NCI-H1417 (cell line): ENCODE data around the gene GALNT12.
A peak's percentile ranks its signal among the peaks of the same experiment; 100 is the strongest.

ENCODE experiments used
- DNase-seq, 3 experiments: peaks; one replicate each; lab custom pipeline; 2025; lab: John Stamatoyannopoulos, UW

GALNT12 gene, protein sequence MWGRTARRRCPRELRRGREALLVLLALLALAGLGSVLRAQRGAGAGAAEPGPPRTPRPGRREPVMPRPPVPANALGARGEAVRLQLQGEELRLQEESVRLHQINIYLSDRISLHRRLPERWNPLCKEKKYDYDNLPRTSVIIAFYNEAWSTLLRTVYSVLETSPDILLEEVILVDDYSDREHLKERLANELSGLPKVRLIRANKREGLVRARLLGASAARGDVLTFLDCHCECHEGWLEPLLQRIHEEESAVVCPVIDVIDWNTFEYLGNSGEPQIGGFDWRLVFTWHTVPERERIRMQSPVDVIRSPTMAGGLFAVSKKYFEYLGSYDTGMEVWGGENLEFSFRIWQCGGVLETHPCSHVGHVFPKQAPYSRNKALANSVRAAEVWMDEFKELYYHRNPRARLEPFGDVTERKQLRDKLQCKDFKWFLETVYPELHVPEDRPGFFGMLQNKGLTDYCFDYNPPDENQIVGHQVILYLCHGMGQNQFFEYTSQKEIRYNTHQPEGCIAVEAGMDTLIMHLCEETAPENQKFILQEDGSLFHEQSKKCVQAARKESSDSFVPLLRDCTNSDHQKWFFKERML

DNA sequence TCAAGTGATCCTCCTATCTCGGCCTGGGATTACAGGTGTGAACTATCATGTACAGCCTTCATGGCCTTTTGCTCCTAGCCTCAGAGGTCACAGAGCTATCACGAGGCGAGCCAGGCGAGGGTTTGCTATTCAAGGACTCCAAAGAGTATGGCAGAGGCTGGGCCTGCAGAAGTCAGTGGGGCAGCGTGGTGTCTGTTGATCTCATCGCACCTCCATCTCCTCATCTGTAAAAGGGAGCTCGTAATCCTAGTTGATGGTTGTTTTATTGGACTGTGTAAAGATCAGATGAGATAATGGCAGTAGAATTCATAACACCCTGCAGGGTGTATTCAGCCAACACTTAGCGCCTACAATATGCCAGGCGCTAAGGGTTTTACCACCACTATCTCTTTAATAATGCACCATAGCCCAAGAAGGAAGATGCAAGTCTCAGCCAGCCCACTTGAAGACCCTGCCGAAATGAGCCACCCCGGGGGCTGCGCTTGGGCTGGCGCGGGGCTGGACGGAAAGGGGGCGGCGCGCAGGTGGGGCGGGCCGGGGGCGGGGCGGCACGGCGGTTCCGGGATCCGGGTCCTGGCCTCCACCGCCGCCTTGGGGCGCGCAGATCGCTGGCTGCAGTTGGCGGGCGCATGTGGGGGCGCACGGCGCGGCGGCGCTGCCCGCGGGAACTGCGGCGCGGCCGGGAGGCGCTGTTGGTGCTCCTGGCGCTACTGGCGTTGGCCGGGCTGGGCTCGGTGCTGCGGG lies at the start of gene GALNT12:
GALNT12 (plus strand) TSS at position 601 of the 744 bp plus-strand sequence; CDS start at position 630, 29 bp downstream.
- peak in 2 of 3 experiments; percentile 68 to 71 for DNase-seq

DNA sequence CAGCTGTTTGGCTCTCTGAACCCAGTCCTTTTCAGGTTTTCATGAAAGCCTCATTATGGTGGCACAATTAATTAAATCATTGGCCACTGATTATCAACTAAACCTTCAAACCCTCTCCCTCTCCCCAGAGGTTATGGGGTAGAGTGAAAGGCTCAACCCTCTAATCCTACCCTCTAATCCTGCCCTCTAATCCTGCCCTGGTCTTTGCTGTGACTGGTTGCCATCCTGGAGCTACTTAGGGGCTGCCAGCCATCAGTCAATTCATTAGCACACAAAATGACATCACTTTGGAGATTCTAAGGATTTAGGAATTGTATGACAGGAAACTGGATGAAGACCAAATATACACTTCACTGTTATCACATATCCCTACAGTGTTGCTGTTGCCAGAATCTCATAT lies 47.2 kb upstream of the GALNT12 start:
- no peak for DNase-seq

DNA sequence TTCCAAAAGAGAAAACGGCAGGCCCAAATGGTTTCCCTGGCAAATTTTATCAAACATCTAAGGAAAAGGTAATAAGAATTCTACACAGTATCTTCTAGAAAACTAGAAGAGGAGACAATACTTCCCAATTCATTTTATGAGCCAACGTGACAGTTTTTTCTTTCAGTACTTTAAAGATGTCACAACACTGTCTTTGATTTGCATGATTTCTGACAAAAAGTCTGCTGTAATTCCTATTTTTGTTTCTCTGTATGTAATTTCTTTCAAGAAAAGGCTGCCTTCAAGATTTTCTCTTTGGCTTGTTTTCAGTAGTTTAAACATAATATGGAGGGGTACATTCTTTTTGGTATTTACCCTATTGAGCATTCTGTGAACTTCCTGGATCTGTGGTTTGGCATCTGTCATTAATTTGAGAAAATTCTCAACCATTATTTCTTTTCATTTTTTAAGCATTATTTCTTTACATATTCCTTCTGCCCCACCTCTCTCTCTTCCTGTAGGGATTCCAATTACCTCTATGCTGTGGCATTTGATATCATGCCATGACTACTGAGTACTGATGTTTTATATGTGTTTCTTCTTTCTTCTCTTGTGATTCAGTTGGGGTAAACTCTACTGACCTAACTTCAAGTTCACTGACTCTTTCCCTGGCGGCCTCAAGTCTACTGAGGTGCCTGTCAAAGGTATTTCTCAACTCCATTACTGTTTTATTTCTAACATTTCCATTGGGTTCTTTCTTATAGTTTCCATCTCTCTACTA lies 43.3 kb upstream of the GALNT12 start:
- no peak for DNase-seq

DNA sequence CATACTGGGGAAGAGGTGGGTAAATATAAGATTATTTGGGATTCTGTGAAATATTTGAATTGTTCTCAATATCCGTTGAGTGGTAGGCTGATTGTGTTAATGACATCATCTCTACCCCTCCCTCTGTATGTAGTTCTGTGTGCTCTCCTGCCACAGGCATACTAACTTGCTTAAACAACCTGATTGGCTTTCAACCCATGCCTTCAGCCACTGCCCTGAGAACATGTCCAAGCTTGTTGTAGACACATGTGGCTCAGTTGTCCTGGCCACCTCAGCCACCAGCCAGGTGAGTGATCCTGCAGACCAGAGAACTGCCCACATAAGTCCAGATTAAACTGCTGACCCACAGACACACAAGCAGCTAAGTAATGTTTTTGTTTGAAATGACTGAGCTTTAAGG lies 42.2 kb upstream of the GALNT12 start:
- no peak for DNase-seq

DNA sequence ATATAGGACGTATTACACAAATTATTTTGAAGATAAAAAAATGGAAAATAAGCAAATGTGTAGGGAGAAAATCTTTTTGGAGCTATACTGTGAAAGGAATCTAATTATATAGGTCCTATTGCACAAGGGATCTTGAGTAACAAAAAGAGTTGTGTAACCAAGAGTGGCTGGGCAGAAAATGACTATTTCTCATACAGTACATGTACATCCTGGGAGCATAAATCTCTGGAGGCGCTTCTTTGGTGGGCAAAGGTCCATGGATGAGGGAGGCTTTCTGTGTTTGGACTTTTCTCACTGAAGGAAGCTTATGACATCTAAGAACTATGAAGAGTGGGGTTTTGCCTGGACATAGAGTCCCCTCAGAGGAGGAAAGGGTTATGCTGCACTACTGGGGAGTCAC lies 40.9 kb upstream of the GALNT12 start:
- DNase-seq: no peak

DNA sequence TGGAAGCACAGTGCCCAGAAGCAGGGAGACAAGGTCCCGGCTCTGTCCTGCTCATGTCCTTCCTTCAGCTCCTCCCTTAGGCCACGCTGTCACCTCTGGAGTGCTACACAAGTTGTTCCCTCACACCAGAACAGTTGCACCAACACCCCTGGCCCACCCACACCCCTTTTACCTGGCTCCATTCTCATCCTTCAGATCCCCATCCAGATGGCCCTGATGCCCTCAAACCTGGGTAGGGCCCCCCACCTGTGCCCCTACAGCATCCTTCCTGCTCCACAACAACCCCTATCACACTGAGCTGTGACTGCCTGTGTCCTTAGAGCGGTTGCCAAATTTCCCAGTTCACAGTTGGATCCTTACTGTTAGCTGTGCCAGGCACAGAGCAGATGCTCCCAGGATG lies 40.3 kb upstream of the GALNT12 start:
- no peak for DNase-seq

DNA sequence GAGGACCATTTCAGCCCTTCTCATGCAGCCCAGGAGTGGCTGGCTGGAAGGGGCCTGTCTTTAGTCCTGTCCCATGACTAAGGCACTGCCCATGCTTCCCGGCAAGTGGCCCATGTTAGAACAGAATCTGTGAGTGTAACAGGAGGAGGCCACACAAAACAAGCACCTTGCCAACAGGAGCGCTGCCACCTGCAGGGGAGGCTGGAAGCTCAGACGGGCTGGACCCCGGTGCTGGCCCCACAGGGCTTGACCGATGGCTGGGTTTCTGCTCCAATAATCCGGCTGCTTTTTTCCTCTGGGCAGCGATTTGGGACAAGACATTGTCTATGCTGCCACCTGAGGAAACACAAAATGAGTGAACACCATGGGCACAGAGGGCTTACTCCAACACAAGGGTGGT lies 39.6 kb upstream of the GALNT12 start:
- no peak for DNase-seq

DNA sequence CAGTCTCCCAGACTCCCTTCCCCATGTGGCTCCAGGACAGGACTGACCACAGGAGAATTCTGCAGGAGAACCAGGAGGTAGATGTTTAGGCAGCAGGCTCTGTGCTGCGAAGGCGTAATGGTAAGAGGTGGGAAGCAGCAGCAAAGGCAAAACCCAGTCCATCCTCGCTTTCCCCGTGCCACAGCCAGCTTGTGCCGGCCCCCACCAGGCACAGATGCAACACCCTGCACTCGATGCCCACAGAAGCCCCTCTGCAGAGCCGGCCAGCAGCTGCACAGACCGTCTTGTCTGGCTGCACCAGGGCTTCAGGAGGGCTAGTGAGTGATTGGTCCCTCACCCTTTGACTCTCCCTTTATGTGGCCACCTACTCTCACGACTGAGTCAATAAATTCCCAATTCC lies 39.1 kb upstream of the GALNT12 start:
- no peak for DNase-seq

DNA sequence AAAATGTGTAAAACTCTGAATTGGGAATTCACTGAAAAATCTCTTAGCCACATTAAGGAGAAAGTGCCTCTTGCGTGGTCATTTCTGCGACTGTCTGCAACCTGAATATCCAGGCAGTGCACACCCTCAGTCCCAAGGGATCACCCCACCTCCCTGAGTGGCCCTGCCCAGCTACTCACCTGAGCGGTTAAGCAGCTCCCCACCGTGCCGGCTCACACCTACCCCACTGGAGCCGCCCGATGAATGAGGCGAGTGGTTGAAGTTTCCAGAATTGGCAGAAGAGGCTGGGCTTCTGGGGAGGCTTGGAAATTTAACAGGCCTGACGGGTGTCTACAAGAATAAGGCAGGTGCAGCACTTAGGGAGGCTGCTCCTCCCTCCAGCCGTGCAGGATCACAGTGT lies 36.8 kb upstream of the GALNT12 start:
- DNase-seq: no peak

DNA sequence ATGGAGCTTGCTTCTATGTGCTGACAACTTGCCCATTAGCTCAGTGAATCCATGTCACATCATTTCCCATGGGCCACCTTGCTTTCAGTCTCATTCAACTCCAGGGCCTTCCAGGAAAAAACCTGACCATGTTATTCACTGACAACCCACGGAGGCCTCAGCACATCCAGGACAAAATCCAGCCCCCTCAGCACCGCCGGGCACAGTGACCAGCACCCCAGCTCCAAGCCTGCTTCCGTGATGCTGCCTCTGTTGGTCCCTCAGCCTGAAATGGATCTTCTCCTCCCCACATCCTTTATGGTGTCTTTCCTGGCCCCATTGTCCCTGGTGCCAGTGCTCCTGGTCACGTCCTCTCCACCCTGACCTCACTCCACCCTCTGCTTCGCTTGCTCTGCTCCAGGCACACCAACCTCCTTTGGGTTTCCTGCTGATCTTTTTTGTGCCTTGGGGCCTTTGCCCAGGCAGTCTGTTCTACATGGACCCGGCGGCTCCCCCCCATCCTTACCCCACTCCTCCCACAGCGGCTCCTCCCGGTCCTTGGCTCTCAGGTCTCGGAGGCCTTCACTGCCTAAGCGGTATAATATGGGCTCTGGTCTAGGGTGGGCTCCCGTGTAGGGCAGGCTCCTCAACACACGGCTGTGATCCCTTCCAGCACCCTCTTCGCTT lies 36.1 kb upstream of the GALNT12 start:
- no peak for DNase-seq

DNA sequence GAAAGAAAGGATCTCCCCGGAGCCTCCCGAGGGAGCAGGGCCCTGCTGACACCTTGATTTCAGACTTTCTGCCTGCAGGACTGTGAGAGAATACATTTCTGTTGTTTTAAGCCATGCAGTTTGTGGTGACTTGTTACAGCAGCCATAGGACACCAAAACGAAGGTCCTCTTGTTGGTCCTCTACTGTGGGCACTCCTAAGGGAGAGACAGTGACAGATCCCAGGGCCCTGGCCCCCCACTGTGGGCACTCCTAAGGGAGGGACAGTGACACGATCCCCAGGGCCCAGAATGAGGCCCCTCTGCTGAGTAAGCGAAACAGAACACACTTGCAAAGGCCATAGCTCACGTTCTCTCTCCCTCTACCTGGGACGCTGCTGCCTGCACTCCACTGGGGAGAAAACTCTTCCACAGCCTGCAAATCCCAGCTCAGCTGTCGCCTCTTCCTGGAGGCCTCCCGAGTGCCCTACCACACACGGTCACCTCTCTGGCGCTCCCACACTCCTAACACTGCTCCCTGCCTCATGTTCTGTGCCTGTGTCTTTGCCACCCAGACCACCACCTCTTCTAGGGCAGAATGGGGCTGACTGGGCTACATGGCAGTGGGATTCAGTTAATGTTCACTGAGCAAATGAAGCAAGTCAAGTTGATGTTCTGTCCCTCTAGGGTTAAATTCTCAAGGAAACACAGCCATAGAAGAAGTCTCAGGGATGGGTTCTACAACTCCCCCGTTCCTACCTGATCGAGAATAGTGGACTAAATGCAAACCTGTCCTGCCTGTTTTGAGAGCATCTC lies 34.9 kb upstream of the GALNT12 start:
- no peak for DNase-seq

DNA sequence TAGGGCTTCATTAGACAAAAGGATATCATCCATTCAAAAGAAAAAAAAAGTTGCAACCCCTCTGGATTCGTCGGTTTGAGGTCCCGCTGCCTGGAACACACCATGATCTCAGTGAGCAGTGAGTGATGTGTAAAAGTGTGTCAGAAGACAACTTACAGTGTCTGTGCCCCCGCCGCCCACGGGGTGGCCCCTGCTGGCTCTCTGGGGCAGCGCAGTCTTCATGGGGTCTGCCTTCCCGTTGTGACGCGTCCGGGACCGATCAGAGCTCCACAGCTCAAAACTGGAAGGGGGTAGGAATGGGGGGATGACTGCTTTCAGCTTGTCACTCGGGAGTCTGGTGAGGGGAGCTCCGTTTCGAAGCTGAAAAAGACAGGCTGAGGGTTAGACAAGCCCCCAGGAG lies 33.7 kb upstream of the GALNT12 start:
- DNase-seq: no peak

DNA sequence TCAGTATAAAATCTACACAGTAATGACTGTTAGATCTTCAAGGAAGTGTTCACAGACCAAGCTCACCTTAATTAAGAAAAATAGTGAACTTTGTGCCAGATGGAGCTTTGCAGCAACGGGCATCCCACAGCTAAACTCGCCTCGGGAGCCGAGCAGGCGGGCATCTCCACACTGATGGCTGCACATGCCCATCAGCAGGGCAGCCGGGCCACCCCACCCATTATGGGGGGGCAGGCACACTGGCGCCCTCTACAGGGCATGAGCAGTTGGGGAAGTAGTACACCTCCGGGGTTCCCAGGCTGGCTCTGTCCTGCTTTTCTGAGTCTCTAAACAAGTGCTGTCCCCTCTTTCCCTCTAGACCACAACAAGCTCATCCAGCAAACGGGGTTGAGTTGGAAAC lies 32.7 kb upstream of the GALNT12 start:
- no peak for DNase-seq

DNA sequence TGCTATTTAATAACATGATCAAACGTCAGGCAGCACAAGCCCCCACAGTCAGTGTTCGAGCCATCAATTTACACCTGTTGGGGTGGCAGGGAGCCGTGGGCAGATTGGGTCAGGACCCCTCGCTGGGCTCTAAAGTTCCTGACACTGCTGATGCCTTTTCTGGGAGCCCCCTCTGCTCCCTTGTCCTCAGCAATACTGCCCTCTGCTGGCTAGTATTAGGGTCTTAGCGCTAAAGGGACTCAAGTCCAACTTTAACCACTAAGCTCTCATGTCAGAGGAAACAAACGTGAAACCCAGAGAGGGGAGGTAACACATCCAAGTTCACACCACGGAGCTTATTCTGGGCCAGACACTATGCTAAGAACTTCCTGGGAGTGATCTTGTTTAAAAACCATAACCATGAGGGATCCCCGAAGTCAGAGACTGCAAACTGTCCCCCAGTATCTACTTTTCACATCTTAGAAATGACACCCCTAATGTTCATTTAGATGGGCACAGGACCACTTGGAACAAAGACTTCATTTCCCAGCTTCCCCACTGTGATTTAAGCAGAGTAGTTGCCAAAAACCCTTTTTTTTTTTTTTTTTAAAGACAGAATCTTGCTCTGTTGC lies 31.5 kb upstream of the GALNT12 start:
- DNase-seq: peak; percentile 34 to 73 (median 45)

DNA sequence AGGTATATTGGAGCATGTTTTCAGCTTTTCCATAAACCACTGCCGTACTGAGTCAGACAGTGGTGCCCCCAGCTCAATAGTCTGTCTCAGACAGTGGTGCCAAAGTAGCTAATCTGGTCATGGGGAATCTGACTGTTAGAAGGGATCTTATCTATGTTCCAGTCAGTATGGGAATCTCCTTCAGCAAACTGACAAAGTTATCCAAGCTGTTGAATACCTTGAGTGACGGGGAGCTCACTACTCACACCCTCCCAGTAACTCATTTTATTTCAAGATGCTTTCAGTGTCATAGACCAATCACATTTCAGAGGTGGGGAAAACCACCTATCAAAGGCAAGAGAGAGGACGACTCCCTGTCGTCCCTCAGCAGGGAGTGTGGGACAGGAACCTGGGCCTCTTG lies 29.9 kb upstream of the GALNT12 start:
- DNase-seq: no peak

DNA sequence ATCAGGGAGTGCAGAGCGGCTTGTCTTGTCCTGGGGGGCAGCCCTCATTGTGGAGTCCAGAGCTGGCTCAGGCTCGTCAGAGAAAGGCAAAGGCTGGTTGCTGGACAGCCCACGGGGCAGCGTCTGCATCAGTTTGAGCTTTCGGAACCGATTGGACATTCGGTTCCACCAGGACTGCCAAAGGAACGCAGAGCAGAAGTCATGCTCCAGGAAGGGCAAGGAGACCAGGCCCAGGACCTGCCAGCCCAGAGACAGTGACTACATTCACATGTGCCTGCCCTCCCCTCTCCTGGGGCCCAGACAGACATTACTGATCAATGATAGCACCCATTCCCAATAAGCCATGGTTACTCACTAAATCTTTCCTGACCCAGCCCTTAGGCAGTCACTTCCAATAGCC lies 29.2 kb upstream of the GALNT12 start:
- no peak for DNase-seq

DNA sequence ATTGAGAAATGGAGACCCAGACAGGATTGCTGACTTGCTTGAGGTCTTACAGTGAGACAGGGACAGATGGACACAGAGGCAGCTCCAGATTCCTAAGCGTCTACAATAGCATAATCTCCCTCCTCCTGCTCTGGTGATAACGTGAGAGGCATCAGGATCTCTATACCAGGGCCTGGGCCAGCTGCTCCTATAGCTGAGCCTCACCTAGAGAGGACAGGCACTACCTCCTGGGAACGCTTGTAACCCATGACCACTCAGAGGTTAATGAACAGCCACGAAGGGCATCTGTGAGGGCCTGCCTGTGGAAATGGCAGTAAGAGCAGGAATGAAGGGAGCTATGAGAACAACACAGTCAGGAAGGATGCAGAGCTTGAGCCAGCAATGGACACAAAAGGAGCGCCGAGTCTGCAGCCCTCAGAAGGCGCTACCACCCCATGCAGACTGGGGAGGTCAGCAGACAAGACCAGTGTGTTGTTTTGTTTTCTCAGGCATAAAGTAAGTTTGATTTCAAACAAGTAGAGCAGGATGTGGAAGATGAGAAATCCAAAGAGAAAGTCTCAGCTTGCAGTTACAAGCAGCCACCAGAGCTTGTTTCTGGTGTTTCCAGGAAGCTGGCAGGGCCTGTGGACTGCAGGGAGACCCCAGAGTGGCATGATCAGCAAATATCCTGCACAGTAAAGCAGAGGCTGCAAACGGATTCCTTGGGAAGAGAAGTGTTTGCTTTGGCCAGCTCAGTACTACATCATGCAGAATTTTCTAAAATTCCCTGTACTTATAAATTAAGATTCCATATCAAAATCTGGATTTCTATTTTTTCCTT lies 28.5 kb upstream of the GALNT12 start:
- DNase-seq: no peak

DNA sequence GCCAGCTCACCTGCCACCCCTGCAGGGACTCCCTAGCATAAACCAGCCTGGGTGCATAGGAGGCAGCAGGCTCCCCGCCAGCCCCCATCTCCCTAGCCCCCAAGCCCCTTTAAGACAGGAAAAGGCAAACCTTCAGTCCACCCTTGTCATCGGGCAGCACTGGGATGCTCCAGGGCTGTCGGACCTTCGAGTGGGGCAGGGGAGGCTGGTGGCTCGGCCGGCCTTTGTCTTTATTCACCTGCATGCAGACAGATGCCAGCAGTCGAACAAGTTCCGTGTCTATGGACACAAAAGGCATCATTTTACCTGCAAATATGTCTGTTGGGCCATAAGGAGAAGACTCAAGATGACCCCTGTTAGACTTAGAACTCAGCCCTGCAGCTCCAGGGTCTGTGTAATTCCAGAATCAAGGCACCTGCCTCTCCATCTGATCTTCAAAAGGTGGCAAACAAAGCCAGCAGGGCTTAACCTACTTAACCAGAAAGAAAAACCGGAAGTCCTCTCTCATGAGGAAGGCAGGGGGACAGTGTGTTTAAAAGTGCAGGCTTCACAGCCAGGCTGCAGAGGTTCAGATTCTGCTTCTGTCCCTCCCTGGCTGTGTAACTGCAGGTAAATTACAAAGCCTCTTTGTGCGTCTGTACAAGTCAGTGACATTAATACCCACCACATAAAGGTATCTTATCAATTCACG lies 27.3 kb upstream of the GALNT12 start:
- DNase-seq: no peak
